GM18519 (cell line): ENCODE results near the gene LINGO1.

Experiments
- ATAC-seq: cut with Tn5 transposase; IDR thresholded peaks from one replicate; pipeline ENCODE4 v1.9.1; 2021; ENCODE audit warnings: mild to moderate bottlenecking, moderate library complexity; ENCODE audit not compliant: unreplicated experiment, low FRiP score

LINGO1 gene

DNA sequence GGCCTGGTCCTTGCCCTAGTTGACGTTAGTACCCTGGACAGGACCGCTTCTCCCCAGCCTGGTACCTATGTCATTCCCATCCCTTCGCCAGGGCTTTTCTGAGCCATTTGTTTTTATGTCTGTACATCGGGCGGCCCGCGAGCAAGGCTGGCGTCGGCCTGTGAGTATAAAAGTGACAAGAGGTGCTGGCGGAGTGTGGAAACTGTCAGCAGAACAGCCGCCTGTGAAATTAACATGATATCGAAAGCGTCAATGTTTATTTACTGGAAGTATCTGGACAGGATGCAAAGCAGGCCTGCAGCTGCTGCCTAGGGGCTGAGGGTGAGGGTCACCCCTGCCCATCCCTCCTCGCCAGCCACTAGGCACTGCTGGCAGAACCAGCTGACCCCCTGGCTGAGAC is 33.4 kb downstream of the LINGO1 start:
- no peak for ATAC-seq

DNA sequence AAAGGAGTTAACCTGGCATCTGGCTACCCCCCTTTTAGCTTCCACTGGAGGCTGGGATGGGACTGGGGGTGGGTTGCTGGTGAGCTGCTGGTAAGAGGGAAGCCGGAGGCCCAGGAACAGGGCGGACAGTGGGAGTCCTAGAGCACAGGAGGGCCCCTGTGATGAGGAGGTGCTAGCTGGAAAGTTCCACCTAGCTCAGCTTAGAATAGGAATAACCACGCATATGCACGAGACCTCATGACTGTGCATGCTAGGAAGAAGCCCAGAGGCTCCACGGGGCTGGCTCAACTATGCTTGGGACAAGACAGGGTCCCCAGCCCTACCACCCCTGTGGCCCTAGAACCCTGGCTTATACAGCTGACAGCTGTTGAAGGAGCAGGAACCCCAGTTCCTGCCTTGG is 34.1 kb downstream of the LINGO1 start:
- ATAC-seq: no peak

DNA sequence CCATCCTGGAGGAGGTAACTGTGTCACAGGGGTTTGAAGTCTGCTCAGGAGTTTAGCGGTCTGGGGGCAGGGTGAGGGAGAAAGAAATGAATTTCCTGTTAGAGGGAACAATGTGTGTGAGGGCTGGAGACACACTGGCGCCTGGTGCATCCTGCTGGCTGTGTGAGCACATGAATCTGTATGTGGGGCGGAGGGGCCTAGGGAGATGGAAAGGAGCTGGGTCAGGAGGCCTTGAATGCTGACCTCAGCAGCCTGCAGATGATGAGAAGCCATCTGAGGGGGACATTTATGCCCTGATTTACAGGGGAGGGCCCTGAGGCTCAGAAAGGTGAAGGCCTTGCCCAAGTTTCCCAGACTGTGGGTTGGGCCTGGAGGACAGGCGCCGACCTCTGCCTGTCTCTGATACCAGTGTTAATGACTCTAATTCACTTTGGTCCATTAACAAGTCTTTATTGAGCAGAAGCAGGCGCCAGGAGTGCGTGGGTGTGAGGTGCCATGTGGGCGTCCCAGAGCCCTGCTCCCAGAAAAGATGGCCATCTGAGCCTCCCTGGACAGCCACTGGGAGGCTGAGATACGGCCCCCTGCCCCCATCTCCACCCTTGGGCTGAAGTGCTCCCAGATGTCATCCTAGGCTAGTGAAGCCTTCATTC is 34.8 kb downstream of the LINGO1 start:
- ATAC-seq: no peak

DNA sequence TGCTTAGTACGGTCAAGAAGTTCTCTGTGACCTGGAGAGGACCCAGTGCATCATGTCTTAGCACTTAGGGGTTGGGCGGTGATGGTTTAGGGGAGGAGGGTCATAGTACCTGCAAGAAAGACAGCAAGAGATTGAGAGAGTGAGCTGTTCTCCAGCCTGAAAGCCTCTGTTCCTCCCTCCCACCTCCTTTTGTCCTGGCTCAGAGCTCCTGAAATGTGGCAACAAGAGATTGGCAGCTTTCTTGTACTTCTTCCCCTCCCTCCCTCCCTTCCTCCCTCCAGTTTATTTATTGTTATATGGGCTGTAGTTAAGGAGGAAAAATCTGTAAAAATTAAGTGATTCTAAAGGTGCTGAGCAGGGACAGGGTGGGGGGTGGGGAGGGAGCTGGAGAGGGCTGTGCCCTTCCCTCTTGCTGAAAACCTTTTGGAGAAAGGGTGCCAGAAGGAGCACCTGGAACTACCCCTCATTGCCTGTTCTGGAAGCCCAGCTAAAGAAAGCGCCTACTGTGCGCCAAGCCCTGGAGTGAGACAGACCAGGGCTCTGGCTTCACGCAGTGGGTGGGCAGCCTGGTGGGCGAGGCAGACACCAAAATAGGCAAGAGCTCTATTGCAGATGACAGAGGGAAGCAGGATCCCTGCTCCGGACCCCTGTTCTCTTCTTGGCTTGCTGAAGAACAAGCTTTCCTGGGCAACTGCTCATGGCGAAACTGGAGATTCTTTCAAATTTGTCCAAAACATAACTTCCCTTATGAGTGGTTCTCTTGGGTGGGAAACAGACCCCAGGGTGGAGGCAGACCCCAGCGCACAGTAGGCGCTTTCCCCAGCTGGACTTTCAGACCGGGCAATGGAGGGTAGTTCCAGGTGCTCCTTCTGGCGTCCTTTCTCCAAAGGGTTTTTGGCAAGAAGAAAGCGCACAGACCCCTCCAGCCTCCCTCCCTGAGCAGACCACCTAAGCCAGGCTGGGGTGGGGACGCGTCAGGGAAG is 35.6 kb downstream of the LINGO1 start:
- no peak for ATAC-seq

DNA sequence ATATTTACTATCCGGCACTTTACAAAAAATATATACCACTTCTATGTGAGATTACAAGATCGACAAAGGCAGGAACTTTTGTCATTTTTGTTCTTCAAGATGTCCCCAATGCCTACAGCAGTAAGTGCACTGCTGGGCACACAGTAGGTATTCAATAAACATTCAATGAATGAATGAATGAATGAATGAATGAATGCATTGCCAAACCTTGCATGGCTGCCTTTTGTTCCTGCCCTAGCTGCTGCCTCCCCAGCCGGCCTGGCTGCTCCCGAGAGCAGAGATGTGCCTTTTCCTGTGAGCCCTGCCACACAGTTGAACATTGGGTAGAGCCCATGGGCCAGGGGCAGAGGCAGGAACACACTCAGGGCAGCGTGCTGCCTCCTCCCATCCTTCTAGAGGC is 37.5 kb downstream of the LINGO1 start:
- no peak for ATAC-seq

DNA sequence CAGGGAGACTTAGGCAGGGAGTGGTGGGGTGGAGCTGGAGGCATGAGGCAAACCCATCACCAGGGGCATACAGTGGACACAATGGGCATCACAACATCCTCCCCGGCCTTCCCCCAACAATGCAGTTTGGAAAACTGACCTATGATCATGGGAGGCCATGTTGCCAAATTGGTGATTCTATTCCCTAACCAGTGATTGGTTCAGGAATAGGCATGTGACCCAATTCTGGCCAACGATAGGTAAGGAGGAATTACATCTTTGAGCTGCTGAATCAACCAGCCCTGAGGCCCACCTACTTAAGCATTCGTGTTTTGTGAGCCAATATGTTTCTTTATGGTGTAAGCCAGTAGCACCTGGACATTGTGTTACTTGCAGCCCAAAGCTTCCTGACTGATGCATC is 40.0 kb downstream of the LINGO1 start:
- ATAC-seq: no peak

DNA sequence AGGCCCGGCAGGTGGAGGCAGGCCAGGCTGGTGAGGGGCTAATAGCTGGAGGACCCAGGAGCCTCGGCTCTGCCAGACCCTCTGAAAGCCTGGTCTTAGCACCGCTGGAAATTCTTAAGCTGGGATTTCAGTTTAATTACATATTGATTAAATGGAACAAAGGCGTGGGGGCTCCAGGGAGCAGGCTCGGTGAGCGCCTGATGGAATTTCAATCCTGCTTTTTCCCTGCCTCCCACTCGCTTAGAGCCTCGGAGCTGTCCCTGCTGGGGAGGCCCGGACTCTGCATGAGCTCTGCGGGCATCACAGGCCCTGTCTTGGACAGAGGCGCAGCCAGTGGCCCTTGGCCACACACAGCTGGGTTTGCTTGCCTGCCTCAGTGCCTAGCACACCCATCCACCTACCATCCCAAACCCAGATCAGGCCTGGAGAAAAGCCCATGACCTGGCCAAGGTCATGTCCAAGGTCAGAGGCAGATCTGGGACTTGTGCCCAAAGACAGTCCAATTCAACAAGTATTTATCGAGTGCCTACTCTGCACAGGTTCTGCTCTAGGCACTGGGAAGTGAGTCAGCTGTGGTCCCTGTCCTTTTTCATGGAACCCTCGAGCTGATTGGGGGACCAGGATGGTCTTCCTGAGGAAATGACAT is 40.6 kb downstream of the LINGO1 start:
- no peak for ATAC-seq

DNA sequence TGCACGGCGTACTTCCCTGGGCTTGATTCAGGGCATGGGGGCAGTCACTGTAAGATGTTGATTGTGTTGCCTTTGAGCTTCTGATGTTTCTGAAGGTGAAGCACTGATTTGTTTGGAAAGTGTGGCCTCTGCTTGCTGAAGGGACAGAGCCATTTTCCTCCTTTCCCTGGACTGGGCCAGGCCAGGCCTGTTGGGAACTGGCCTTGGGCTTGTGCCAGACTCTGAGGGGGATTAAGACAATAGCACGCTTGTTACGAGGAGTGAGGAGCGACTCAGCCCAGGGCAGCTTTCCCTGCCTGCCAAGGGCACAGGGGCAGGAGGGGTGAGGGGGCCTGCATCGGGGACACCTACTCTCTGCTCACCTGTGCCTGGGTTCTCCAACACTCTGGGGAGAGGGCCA is 42.9 kb downstream of the LINGO1 start:
- ATAC-seq: no peak

DNA sequence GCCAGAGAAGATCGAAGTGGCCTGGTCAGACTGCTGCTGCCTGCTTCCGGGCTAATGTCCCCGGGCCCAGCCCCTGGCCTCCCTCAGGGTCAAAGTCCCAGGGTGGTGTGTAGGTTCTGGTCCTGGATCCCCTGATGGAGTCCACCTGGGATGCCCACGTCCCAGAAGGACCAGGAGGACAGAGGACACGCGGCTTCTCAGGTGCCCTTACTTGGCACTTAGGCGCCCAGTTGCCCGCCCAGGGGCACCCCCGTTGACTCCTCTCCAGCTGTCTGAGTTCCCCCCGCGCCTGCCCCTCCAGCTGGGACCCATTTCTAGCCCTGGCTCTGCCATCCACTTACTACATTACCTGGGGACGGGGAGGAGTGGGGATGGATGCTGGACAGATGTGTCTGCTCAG is 44.6 kb downstream of the LINGO1 start:
- no peak for ATAC-seq

DNA sequence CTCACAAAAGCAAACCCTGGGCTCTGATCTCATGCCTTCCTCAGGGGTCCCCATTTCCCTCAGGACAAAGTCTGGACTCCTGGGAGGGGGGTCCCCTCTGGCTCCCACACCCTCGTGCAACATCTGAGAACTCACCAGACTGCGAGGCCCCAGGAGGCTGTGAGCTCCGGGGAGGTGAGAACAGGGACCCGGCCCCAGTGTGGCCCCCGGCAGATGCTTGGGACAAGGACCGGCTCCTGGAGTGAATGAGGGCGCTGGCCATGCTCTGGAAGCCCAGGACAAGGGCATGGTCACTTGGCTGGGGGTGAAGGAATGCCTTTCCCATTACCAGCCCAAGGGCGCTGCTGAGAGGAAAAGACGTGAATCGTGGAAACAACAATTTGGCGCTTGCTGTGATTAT is 48.0 kb downstream of the LINGO1 start:
- ATAC-seq: no peak

DNA sequence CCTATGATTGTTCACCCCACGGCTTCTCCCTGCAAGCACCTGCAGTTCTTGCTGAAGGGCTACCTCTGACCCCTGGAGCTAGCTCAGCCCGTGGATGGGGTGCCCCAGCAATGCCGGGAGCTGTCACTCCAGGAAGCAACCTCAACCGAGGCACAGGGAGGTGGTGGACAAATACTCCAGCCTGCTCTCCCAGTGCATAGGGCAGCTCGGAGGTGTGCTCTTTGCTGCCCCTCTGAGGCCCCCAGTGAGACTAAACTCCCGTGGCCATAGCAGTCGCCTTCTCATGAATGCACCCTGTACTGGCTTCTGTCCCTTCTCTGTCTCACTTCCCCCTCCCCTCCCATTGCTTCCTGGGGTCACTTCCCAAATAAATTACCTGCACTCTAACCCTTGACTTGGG is 48.5 kb downstream of the LINGO1 start:
- no peak for ATAC-seq

DNA sequence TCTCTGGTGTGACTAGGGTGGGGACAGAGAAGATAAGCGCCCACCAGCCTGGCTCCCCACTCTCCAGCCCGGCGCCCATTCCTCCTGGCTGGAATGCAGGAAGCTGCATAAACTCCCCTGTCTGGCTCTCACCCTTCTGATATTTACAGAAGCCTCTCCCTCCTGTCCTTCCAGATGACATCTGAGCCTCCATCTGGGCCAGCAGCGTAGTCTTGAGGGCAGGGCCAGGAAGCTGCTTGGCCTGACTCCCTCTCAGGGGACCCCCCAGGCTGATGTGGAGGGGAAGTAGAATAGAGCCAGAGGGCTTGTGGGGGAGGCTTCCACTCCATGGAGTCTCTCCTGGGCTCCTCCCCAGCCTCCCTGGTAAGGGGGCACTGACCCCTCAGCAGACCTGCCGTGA is 49.9 kb downstream of the LINGO1 start:
- ATAC-seq: no peak

DNA sequence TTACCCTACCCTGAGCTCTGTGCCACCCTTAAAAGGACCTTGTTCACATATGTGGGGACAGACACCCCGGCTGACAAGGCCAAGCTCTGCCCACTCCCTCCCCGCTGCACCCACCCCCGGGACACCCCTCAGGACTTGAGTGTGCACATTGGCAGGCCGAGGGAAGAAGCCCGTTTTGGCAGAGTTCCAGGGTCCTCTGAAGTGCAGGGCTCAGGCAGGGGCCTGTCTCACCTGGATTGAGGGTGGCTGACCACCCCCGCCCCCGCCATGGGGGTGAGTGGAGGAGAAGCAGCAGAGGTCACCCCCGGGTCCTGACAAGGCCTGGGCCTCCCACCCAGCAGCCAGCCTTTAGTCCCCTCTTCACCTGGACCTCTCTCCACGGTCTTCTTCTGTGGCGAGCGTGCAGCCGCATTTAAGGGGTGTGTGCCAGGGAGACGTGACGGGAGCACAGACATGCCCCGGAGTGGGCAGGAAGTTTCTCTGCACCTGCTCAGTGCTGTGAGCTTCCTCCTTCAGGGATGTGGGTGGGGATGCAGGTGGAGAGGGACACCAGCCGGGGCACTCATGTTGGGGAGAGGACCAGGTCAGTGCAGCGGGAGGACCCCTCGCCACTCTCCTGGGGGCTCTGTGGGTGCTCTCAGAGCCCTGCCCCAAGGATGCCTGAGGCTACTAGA is 50.7 kb downstream of the LINGO1 start:
- no peak for ATAC-seq

DNA sequence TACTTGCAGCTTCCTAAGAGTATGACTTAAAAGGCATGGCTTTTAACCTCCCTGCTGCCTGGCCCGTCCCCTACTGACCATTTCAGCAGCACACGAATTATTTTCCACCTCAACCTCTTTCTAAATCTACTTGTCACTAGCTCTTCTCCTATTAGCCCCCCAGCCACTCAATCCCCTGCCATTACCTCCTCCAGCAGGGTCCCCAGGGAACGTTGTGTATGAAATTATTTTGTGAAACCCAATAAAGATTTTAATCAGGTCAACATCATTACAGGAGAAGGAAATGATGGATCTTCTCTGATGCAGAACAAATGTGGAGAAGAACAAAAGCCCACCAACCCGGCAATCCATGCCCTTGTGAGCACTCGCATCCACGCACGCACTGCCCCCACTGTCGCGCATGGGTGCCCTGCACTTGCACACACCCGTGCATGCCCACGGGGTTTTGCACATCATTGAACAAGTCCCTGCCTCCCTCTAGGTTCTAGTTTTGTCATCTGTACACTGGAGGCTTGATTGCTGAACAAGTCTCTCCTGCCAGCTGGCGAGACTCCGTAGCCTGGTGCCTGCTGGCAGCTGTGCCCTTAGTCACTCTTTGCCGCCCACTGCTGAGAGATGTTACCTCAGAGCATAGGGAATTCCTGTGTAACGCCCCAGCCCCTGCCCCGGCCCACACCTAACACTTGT is 51.6 kb downstream of the LINGO1 start:
- no peak for ATAC-seq

DNA sequence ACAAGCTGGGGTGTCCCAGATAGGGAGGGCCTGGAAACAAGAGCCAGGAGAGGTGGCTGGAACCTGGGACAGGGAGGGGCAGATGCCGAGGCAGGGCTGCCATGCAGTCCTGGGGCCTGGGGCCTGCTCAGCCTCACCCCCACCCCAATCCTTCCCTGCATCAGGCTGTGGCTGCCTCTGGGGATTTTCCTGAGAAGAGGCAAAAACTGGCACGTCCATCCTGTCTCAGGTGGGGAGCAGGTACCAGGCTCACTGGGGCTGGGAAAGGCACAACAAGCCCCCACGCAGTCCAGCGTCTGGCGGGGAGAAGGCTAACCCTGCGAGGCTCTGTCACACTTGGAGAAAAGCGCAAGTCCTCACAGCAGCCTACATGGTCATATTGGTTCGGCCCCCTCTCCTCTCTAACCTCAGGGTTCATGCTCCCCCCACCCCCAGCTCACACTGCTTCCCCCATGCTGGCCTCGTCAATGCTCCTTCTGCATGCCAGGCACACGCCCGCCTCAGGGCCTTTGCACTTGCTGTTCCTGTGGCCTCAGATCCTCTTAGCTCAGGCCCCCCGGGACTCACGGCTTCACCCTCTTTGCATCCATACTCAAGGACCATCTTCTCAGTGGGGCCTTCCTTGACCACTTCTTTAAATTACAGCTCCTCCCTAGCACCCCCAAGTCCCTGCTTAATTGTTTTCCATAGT is 53.1 kb downstream of the LINGO1 start:
- ATAC-seq: no peak

DNA sequence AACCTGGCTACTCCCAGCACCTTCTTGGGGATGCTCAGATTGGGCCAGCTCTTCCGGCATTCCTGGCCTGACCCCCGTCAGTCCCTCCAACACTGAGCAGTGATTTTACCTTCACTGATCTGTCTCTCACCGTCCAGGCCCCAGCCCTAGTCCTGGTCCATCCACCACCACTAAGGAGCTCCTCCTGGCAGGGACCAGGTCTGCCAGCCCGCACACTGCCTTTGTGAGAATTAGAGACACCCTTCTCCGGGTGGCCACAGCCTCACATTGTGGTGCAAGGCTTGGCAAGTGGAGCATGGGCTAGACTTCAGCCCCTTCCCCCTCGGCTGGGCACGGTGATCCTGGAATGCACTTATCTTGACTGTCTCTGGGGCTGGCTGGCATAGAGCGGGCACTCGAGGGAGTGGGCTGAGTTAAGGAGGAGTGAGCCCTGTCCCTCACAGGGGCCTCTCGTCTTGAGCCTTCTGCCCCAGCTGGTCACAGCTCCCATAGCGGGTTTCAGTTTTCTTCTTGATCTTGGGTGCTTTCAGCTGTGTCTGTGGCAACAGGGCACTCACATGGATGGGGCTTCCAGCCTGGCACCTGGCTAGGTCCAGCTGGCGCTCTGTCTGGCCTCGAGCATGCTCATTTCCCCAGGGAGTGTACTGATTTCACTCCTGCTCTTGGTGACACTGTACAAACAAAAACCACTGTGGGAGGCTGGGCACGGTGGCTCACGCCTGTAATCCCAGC is 53.9 kb downstream of the LINGO1 start:
- no peak for ATAC-seq

DNA sequence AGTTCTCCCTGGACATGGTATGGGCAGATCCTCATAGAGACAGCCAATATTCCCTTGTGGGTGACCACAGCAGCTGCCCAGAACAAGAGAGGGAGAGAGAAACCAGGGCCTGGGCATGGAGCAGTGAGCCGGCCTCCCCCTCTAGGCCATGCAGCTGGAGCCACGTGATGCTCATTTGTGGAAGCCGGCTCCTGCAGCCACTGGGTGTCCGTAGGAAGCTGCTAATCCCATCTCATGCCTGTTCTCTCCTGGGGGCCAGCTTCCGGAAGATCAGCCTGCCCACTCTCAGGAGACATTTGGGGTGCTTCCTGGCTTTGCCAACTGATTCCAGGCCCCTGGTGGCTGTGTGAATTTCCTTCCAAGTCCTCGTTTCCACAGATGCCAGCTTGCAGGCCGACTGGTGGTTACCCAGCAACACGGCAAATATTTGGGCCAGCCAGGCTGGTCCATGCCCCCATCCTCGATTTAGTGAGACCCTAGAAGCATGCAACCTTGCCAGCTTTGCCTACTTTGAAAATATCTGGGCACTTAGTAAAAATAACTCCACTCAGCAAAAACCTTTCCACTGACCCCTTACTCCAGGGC is 55.3 kb downstream of the LINGO1 start:
- no peak for ATAC-seq

DNA sequence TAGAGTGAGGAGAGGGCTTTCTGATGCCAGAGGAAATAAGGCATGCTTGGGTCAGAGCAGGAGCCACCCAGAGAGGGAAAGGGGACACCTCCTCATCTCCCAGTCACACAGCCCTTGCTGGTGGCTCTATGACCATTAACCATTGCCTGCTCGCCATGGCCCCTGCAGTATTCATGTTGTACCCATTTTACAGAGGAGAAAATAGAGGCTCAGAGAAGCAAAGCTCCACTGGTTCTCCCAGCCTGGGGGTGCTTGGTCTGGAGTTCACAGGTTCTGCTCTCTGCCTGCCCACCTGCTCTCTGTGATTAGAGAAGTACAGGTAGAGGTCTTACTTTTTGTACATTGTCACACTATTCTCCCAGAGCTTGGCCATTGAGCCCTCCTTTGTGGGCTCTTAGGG is 56.2 kb downstream of the LINGO1 start:
- no peak for ATAC-seq
